Embryonic facial prominence (tissue), 1 donor: ENCODE results near the gene E2F2.

ENCODE experiments used
- DNase-seq: peaks from one replicate; pipeline ENCODE4 v3.0.0-alpha.2; 2016; ENCODE audit errors: extremely low spot score

The E2F2 gene, protein sequence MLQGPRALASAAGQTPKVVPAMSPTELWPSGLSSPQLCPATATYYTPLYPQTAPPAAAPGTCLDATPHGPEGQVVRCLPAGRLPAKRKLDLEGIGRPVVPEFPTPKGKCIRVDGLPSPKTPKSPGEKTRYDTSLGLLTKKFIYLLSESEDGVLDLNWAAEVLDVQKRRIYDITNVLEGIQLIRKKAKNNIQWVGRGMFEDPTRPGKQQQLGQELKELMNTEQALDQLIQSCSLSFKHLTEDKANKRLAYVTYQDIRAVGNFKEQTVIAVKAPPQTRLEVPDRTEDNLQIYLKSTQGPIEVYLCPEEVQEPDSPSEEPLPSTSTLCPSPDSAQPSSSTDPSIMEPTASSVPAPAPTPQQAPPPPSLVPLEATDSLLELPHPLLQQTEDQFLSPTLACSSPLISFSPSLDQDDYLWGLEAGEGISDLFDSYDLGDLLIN

DNA sequence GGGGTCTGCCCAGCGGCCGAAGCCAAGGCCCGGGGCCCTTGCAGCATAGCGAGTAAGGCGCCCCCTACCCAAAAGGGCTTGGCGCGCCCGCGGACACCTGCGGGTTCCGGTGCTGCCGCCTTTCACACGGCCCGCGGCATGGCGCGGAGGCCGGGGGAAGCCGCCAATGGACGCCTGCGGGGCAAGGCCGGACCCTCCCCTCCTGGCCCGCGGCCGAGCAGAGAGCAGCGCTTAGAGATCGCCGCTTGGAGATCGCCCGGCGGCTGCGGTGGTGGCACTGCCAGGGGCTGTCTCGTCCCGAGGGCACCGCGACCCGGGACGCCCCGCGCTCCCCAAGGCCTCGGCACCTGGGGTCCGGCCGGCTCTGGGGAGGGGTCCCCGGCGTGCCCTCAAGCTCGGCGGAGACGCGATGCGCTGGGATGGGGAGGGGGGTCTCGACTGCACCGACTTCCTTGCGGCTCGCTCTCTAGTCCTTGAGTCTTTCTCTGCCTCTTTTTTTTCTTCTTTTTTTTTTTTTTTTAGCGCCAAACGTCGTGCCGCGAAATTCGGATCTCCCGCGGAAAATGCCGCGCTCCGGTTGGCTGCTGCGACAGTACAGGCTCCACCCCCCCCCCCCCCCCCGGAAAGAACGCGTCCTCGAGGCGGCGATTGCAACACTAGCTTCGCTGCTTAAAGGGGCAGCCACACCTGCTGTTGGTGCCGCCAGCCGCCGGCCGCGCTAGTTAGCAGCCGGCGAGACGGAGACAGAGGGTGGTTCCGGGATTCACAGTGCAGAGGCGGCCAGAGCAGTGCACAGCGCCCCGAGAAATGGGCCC lies at the start of gene E2F2:
E2F2 (minus strand) TSS at position 487 of the 815 bp plus-strand sequence; CDS start at position 47, 440 bp downstream.
- DNase-seq = peak; percentile 73

DNA sequence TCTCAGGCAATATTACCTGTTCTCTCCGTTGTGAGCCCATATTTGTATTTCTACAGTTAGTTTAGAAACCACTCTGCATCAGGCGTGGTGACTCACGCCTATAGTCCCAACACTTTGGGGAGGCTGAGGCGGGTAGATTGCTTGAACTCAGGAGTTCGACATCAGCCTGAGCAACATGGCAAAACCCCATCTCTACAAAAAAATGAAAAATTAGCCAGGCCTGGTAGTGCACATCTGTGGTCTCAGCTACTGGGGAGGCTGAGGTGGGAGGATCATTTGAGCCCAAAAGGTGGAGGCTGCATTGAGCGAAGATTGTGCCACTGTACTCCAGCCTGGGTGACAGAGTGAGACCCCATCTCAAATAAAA lies 47.9 kb upstream of the E2F2 start:
- DNase-seq = no peak

DNA sequence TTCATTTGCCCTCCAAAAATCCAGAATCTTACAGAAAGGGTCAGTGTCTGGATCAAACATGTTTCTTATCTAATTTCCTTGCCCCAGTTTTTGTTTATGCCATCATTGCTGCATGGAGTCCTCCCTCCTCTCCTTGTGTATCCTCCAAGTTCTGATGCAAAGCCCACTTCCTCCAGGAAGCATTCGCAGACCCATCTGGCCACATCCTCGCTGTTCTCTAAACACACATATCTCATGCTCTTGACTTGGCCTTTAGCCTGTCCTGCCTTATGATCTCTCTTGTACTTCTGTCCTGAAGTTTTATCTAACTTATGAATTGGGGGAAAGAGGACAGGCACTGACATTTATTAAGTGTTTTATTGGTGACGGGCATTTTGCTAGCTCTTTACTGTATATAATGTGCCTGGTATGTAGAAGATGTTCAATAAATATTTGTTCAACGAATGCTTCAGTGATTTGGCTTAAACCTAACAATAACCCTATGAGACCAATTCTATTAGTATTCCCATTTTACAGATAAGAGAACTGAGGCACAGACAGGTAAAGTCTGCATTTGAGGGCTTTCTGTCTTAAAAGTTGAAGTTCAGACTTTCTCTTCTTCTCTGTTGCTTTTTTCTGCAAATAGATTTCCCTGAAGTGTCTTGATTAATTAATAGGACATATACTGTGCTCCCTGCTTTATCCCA lies 47.4 kb upstream of the E2F2 start:
- no peak for DNase-seq

- DNase-seq = no peak
Measured at GRCh38 chr1:23577056-23578004, 46.3 kb upstream of the E2F2 start.

GRCh38 chr1:23576338-23577055 lies 45.5 kb upstream of the E2F2 start:
- DNase-seq = no peak

- no peak for DNase-seq
Measured at GRCh38 chr1:23575226-23575810, 44.3 kb upstream of the E2F2 start.

DNA sequence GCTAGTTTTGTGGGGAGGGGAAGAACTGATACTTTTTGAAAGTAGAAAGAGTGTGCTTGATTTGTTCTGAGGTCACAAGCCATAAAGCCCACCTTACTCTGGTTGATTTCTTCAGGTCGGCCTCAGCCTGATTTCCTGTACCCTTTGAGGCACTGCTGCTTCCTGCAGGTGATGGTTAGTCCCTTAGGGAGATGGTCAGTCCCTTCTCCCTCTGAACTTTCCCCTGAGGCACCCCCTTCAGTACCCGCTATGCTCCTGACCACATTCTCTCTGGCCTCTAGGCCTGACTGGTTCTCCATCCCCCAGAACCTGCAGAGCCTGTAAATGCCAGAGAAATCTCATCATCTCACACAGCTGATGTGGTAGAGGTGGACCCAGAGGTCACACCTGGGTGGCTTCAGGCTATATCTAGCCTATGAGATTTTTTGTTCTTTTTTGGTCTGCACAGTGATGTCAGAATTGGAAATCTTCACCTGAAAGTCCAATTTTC lies 43.3 kb upstream of the E2F2 start:
- DNase-seq = no peak

- no peak for DNase-seq
Measured at GRCh38 chr1:23573574-23574182, 42.6 kb upstream of the E2F2 start.

DNA sequence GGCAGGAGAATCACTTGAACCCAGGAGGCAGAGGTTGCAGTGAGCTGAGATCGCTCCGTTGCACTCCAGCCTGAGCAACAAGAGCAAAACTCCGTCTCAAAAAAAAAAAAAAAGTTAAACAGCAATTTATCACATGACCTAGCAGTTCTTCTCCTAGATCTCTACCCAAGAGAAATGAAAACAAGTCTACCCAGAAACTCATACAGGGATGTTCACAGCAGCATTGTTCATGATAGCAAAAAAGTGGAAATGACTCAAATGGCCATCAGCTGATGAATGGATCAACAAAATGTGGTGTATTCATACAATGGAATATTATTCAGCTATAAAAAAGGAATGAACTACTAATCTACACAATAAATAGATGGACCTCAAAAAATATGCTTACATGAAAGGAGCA lies 40.4 kb upstream of the E2F2 start:
- DNase-seq = no peak

GRCh38 chr1:23570001-23570691 lies 39.1 kb upstream of the E2F2 start:
- no peak for DNase-seq

DNA sequence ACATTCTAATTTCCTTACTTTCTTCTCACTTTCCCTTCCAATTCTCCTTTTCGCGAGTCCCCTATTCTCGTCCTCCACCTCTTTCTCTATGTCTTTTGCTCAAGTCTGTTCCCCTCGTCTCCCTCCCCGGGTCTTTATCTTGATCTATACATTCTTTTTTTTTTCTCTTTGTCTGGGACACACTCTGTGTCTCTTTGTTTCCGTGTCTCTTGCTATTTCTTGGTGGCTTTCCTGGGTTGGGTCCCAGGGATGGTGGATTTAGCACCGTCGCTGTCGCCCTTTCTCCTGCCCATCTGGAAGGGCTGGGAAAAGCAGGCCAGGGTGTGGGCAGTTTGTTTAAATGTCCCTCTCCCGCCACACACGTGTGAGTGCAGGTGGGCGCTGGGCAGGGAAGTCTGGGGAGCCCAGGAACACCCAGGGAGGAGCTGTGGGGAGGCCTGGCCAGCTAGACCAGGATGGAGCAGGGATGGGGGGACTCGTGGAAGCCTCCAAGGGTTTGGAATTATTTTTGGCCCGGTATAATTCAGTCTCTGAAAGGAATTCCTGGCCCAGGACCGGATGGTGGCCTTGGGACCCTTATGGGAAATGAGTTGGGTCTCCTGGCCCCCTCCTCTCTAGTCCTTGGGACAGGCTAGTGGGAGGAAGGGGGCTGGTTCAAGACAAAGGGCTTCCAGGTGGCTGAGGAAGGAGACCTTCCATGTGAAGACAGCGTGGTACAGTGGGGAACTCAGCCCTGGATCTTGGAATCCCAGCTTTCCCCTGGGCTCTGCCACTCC lies 37.8 kb upstream of the E2F2 start:
- DNase-seq = no peak

- no peak for DNase-seq
Measured at GRCh38 chr1:23567996-23568607, 37.1 kb upstream of the E2F2 start.

GRCh38 chr1:23567629-23567995 lies 36.6 kb upstream of the E2F2 start:
- DNase-seq = no peak

- DNase-seq = no peak
Measured at GRCh38 chr1:23566304-23566703, 35.3 kb upstream of the E2F2 start.

DNA sequence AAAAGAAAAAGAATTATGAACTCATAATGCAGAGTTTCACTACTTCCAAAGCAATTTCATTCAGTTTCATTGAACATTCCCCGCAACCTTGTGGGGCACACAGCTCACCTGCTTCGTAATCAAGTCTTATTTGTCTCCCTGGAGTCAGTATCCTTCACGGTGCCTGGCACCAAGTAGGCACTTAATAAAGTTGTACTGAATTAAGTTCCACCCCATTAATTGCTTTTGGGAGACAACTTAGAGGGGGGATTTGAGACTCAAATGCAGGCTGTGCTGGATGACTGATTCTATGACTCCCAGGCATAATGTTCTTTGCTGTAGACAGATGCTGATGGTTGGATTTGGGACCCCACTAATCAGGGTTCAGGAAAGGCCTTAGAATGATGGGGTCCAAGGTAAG lies 34.7 kb upstream of the E2F2 start:
- no peak for DNase-seq

DNA sequence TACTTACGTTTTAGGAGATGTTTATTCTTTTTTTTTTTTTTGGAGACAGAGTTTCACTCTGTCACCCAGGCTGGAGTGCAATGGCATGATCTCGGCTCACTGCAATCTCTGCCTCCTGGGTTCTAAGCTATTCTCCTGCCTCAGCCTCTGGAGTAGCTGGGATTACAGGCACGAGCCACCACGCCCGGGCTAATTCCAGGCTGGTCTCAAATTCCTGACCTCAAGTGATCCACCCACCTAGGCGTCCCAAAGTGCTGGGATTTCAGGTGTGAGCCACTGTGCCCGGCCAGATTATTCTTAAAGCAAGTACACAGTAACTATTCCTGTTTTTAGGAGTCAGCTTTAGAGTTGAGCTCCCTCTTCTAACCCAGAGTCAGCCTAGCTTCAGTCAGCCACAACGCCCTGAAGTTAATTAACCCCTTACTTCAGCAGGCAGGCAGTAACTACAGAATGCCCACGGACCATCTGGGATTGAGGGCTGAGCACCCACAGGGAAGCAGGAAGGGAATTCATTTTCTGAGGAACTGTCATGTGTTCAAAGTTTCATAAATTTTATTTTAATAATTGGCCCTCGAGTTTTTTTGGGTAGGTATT lies 33.6 kb upstream of the E2F2 start:
- no peak for DNase-seq

GRCh38 chr1:23563755-23564374 lies 32.8 kb upstream of the E2F2 start:
- no peak for DNase-seq
